B cell (primary cell): ENCODE data around the gene PAEP. TPM values are rescaled to one million over a fixed set of nuclear protein-coding genes. Genes with fewer than 3 reads are reported as not detected.

Experiments used
- ATAC-seq: fragments of 200-7000 bp; cut with Tn5 transposase; one replicate; pipeline ENCODE4 v1.10.0; 2021; ENCODE audit warnings: low read depth, mild to moderate bottlenecking, moderate number of reproducible peaks, moderate library complexity
- CTCF ChIA-PET: fragments of 350-600 bp; sonication (Branson Sonifier 250); formaldehyde crosslinking; loops from one replicate; lab custom pipeline; 2021; ENCODE audit warnings: antibody characterized with exemption, inconsistent platforms; lab: Charles Lee
- POLR2A ChIA-PET: fragments of 350-600 bp; sonication (Branson Sonifier 250); formaldehyde crosslinking; loops from one replicate; lab custom pipeline; 2021; ENCODE audit warnings: antibody characterized with exemption; lab: Charles Lee
- DNase-seq: peaks from one replicate; pipeline ENCODE4 v3.0.0; 2013
- H2AFZ ChIP-seq: 2 replicates; pipeline ENCODE4 v1.6.1; 2012; ENCODE audit warnings: mild to moderate bottlenecking, low read depth, low read length; ENCODE audit not compliant: insufficient read depth, poor library complexity, severe bottlenecking
- H3K27ac ChIP-seq, 2 donors: 1 replicate in 1 of 2; 2 replicates in 1 of 2; pipeline ENCODE4 v1.5.1; 2012 to 2013; ENCODE audit warnings: low read length in 2 of 2, mild to moderate bottlenecking in 2 of 2, moderate library complexity in 1 of 2
- H3K27me3 ChIP-seq, 4 experiments: fragments of 200-600 bp in 1 of 4; sonication (generic) in 1 of 4; replicated peaks in 1 of 4; 1 replicate in 2 of 4; 2 replicates in 2 of 4; pipeline versions ENCODE4 v1.6.1 to v1.7.0; 2013 to 2016; ENCODE audit warnings: low read length in 3 of 4, mild to moderate bottlenecking in 2 of 4, mixed read lengths in 1 of 4, moderate library complexity in 1 of 4; ENCODE audit not compliant: insufficient read depth in 4 of 4, control insufficient read depth in 3 of 4; ENCODE audit errors: control extremely low read depth in 1 of 4
- H3K36me3 ChIP-seq, 2 experiments: replicated peaks in 1 of 2; 1 replicate in 1 of 2; 2 replicates in 1 of 2; pipeline versions ENCODE4 v1.6.1 to v1.7.1; 2013; ENCODE audit warnings: low read length in 1 of 2; ENCODE audit not compliant: insufficient read depth in 2 of 2, control insufficient read depth in 1 of 2; ENCODE audit errors: control extremely low read depth in 1 of 2, extremely low read depth in 1 of 2
- H3K4me1 ChIP-seq, 2 donors: fragments of 200-600 bp in 1 of 2; sonication (generic) in 1 of 2; 1 replicate in 1 of 2; 2 replicates in 1 of 2; pipeline versions ENCODE4 v1.5.1 to v1.6.1; 2013 to 2017; ENCODE audit warnings: low read length in 2 of 2; ENCODE audit not compliant: control insufficient read depth in 2 of 2, insufficient read depth in 2 of 2
- H3K4me2 ChIP-seq: replicated peaks from 2 replicates; pipeline ENCODE3; 2012; ENCODE audit warnings: mild to moderate bottlenecking, low read depth, low read length; ENCODE audit not compliant: poor library complexity, severe bottlenecking
- H3K4me3 ChIP-seq, 5 experiments: fragments of 200-600 bp in 1 of 5; sonication (generic) in 1 of 5; 1 replicate in 3 of 5; 2 replicates in 2 of 5; pipeline versions ENCODE4 v1.5.1 to v1.7.0; 2011 to 2016; ENCODE audit warnings: low read length in 4 of 5, mild to moderate bottlenecking in 4 of 5, low read depth in 2 of 5, control low read depth in 1 of 5, moderate library complexity in 1 of 5; ENCODE audit not compliant: insufficient read depth in 1 of 5; ENCODE audit errors: control extremely low read depth in 1 of 5, extremely low read depth in 1 of 5
- H3K79me2 ChIP-seq: fragments of 200-600 bp; sonication (generic); one replicate; pipeline ENCODE4 v1.6.0; 2016; ENCODE audit warnings: low read length; ENCODE audit not compliant: control insufficient read depth, insufficient read depth
- H3K9ac ChIP-seq: fragments of 200-600 bp; sonication (generic); 2 replicates; pipeline ENCODE4 v1.6.1; 2017; ENCODE audit warnings: mild to moderate bottlenecking, low read length, moderate library complexity
- H3K9me3 ChIP-seq, 3 donors: one replicate each; pipeline versions ENCODE4 v1.6.1 to v1.7.1; 2013; ENCODE audit warnings: low read length in 2 of 3; ENCODE audit not compliant: control insufficient read depth in 2 of 3, insufficient read depth in 1 of 3; ENCODE audit errors: control extremely low read depth in 1 of 3
- H4K20me1 ChIP-seq: 2 replicates; pipeline ENCODE4 v1.6.0; 2012; ENCODE audit warnings: mild to moderate bottlenecking, low read length; ENCODE audit not compliant: insufficient read depth, control insufficient read depth, poor library complexity, severe bottlenecking
- H3K27ac Mint-ChIP-seq: one replicate; pipeline ENCODE4 v1.8.0; 2021; ENCODE audit warnings: mixed read lengths
- H3K27me3 Mint-ChIP-seq: one replicate; pipeline ENCODE4 v1.8.0; 2021; ENCODE audit warnings: mixed read lengths
- H3K4me1 Mint-ChIP-seq: one replicate; pipeline ENCODE4 v1.8.0; 2021; ENCODE audit warnings: mixed read lengths
- H3K4me3 Mint-ChIP-seq: one replicate; pipeline ENCODE4 v1.8.0; 2021; ENCODE audit warnings: mixed read lengths
- H3K9me3 Mint-ChIP-seq: one replicate; pipeline ENCODE4 v1.8.0; 2022; ENCODE audit warnings: mixed read lengths; ENCODE audit not compliant: insufficient read depth
- EZH2 ChIP-seq: IDR thresholded peaks from 2 replicates; pipeline ENCODE4 v1.6.1; 2012; ENCODE audit warnings: borderline replicate concordance, low read depth, mild to moderate bottlenecking, moderate library complexity, low read length; ENCODE audit not compliant: insufficient read depth, poor library complexity, severe bottlenecking
- WGBS: methylation state at CpG from one replicate; pipeline ENCODE4 v1.1.5; 2013; ENCODE audit warnings: missing lambda C conversion rate; ENCODE audit not compliant: insufficient coverage; 5-methylcytosine and 5-hydroxymethylcytosine counted together
- intact Hi-C: fragments of 100-400 bp; cut with micrococcal nuclease; formaldehyde crosslinking; loops from one replicate; pipeline ENCODE4 v1.10.0; 2022
- polyA plus RNA-seq: library from polyadenylated mRNA; depleted of rRNA; stranded (reverse); fragments of >200 nt; gene quantifications from 2 replicates; pipeline ENCODE4 v1.2.3, GENCODE V29; 2012
- total RNA-seq, 2 donors: library from RNA; stranded (reverse); fragments of 120-200 nt in 1 of 2; gene quantifications; 1 replicate in 1 of 2; 2 replicates in 1 of 2; pipeline versions ENCODE4 v1.2.3 to v1.2.4, GENCODE V29; 2013 to 2022
- TF ChIP-seq, protein P1 (sequence below): fragments of 200-600 bp; IDR thresholded peaks from one replicate; pipeline ENCODE4 v1.8.0; 2022; ENCODE audit warnings: antibody characterized with exemption, mild to moderate bottlenecking

Gene PAEP
- total and polyA plus RNA-seq, 2 donors (not counting 1 experiment from before 2014, with no cell fraction given) = not detected

DNA sequence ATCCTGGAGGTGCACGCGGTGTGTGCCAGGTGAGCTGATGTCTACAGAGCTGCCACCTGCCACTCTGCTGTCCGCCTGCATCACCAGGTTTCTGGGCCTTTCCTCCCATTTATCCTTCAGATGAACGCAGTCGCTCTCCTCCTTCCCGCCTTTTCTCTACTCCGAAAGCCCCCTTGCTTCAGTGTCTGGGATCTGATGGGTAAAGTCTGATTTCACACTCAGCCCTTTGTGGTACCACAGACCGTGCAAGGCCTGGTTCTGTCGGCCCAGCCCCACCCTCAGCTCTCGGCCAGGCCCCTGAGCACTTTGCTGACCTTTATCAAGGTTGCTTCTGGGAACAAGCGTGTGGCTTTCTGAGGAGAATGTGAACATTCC, 45.3 kb downstream of the PAEP start:
- Histone ChIP-seq H2AFZ (no peak overlapping the region), H3K27ac (no peak overlapping the region), H3K36me3 (no peaks in the 10 kb centered on the region), H3K27me3 (peaks cover 0 to 6% (median 0%) of the 10 kb centered on the region in 4 experiments), H3K4me3 (no peak overlapping the region), H3K4me2 (no peak overlapping the region), H3K9me3 (peaks cover 0 to 7% (median 0%) of the 10 kb centered on the region in 3 donors), H3K4me1 (no peaks in the 10 kb centered on the region), H4K20me1 (no peaks in the 10 kb centered on the region), H3K9ac (no peak overlapping the region), H3K79me2 (no peaks in the 10 kb centered on the region)
- ChIA-PET CTCF (interaction anchor here (0.6 kb wide), 1 partner anchor 624 kb away, joined by 3 read pairs; no protein-coding TSS in a partner anchor), POLR2A (no interaction called here)
- H3K4me1 Mint-ChIP-seq = no peaks in the 10 kb centered on the region
- no peak for TF ChIP-seq EZH2
- TF ChIP-seq, protein P1, sequence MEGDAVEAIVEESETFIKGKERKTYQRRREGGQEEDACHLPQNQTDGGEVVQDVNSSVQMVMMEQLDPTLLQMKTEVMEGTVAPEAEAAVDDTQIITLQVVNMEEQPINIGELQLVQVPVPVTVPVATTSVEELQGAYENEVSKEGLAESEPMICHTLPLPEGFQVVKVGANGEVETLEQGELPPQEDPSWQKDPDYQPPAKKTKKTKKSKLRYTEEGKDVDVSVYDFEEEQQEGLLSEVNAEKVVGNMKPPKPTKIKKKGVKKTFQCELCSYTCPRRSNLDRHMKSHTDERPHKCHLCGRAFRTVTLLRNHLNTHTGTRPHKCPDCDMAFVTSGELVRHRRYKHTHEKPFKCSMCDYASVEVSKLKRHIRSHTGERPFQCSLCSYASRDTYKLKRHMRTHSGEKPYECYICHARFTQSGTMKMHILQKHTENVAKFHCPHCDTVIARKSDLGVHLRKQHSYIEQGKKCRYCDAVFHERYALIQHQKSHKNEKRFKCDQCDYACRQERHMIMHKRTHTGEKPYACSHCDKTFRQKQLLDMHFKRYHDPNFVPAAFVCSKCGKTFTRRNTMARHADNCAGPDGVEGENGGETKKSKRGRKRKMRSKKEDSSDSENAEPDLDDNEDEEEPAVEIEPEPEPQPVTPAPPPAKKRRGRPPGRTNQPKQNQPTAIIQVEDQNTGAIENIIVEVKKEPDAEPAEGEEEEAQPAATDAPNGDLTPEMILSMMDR = no peak
- no peak overlapping the region for H3K4me3 Mint-ChIP-seq
- WGBS = 87% methylated on average over 9 of the region's 11 CpGs
- ATAC-seq (no peak), DNase-seq (no peak)
- H3K9me3 Mint-ChIP-seq = no peaks in the 10 kb centered on the region
- no peak overlapping the region for H3K27ac Mint-ChIP-seq
- intact Hi-C loops = no loop called here
- H3K27me3 Mint-ChIP-seq = peaks cover 3% of the 10 kb centered on the region

DNA sequence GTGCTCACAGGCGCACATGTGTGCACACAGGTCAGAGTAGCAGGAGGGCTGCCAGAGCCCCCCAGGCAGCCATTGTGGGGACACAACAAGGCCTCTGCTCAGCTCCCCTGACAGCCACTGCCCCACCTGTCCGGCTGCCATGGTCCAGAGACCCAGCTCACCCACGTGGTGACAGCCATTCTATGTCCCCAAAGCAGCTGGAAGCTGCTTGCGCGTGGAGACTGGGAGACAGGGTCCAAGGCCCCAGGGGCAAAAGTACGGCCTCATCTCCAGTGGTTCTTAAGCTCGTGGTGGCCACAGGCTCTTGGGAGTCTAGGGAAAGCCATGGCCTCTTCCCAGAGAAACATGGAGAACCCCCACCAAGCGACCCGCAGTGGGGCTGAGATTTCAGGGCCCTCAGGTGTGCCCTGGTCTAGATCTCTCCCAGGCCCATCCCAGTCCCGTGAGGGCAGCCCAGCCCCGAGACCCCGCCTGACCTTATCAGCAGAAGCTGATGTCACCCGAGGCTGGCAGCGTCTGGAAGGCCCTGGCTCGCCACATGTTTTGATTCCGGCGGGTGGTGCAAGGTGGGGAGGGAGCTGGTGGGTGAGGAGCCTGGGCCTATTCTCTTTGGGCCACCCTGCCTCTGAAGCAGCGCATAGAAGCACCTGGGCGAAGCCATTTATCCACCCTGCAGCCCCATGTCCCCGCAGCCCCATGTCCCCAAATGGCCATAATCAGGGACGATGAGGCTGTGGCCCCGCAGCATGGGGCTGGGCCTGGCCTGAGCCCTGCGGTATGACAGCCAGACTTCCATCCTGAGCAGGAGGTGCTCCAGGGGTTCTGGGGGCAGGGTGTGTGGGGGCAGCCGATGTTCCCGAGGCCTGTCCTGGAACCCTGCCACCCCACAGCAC, 46.1 kb downstream of the PAEP start:
- no peak for ATAC-seq
- 89% methylated on average over 22 of the region's 25 CpGs for WGBS
- Histone ChIP-seq H2AFZ (no peak overlapping the region), H4K20me1 (no peaks in the 10 kb centered on the region), H3K4me1 (no peaks in the 10 kb centered on the region), H3K9me3 (peaks cover 0 to 7% (median 0%) of the 10 kb centered on the region in 3 donors), H3K27me3 (peaks cover 0 to 2% (median 0%) of the 10 kb centered on the region in 4 experiments), H3K4me2 (no peak overlapping the region), H3K36me3 (no peaks in the 10 kb centered on the region), H3K27ac (no peak overlapping the region), H3K9ac (no peak overlapping the region), H3K4me3 (no peak overlapping the region), H3K79me2 (no peaks in the 10 kb centered on the region)
- CTCF ChIA-PET = interaction anchor here (0.6 kb wide), 1 partner anchor 623 kb away, joined by 3 read pairs; no protein-coding TSS in a partner anchor
- Mint-ChIP-seq H3K4me3 (no peak overlapping the region), H3K27ac (no peak overlapping the region), H3K9me3 (no peaks in the 10 kb centered on the region), H3K27me3 (peaks cover 3% of the 10 kb centered on the region), H3K4me1 (no peaks in the 10 kb centered on the region)
- intact Hi-C loops = no loop called here
- POLR2A ChIA-PET = no interaction called here
- TF ChIP-seq EZH2 = no peak
- TF ChIP-seq, protein P1 = no peak
- DNase-seq = peak; percentile 3
